Left renal pelvis (tissue), 4 donors: ENCODE results near the gene ATG12. TPM values are rescaled to one million over a fixed set of nuclear protein-coding genes. Genes with fewer than 3 reads are reported as not detected.
"Not testable (repeated sequence)": the region's sequence is repeated elsewhere in the genome, so short reads cannot be mapped to it uniquely, and the experiment has no call there.

Experiments
- DNase-seq, 4 donors: peaks; one replicate each; pipeline ENCODE4 v3.0.0-alpha.2; 2013; ENCODE audit warnings: low read depth in 4 of 4, low spot score in 3 of 4
- polyA plus RNA-seq, 4 donors: library from polyadenylated mRNA; unstranded; fragments of 120-200 nt; gene quantifications; one replicate each; pipeline ENCODE4 v1.2.1, GENCODE V29; 2013; ENCODE audit not compliant: insufficient read length in 4 of 4

The ATG12 gene
- polyA plus RNA-seq, 4 donors = 54.0 to 71.7 (median 58.6) TPM

GRCh38 chr5:115843444-115844130 lies 2.2 kb upstream of the ATG12 start:
- DNase-seq = no peak

GRCh38 chr5:115842952-115843351 lies 1.6 kb upstream of the ATG12 start:
- DNase-seq = no peak

- peak; percentile 35 to 61 (median 52) for DNase-seq
These were observed 947 bp upstream of the ATG12 start for GRCh38 chr5:115842089-115842935.

- no peak for DNase-seq
These were observed 492 bp downstream of the ATG12 start for GRCh38 chr5:115840873-115841272.

GRCh38 chr5:115838885-115839518 lies 2.4 kb downstream of the ATG12 start:
- DNase-seq = no peak

- no peak for DNase-seq
These were observed 5.9 kb downstream of the ATG12 start for GRCh38 chr5:115835481-115835880.

GRCh38 chr5:115831163-115831768 lies 10.1 kb downstream of the ATG12 start:
- DNase-seq = no peak

- no peak for DNase-seq
These were observed 11.5 kb downstream of the ATG12 start for GRCh38 chr5:115829913-115830312.

- DNase-seq = no peak
These were observed 15.4 kb downstream of the ATG12 start for GRCh38 chr5:115825948-115826347.

- not testable (repeated sequence) for DNase-seq
These were observed 16.4 kb downstream of the ATG12 start for GRCh38 chr5:115824983-115825382.

- DNase-seq = no peak
These were observed 20.5 kb downstream of the ATG12 start for GRCh38 chr5:115820846-115821245.

- DNase-seq = no peak
These were observed 22.5 kb downstream of the ATG12 start for GRCh38 chr5:115818821-115819220.

- no peak for DNase-seq
These were observed 24.0 kb downstream of the ATG12 start for GRCh38 chr5:115817386-115817785.

GRCh38 chr5:115816226-115817081 lies 24.9 kb downstream of the ATG12 start, which contains the start of gene CDO1:
Gene CDO1 (minus strand): TSS chr5:115816659. CDS start chr5:115816397, 262 bp downstream.
- peak in 3 of 4 donors; percentile 64 to 66 (median 65) for DNase-seq

- peak in 1 of 4 donors; percentile 16 for DNase-seq
These were observed 25.6 kb downstream of the ATG12 start for GRCh38 chr5:115815693-115816225.

- no peak for DNase-seq
These were observed 26.2 kb downstream of the ATG12 start for GRCh38 chr5:115815006-115815692.

- DNase-seq = no peak
These were observed 27.6 kb downstream of the ATG12 start for GRCh38 chr5:115813719-115814118.

- DNase-seq = no peak
These were observed 29.0 kb downstream of the ATG12 start for GRCh38 chr5:115812372-115812771.

GRCh38 chr5:115811406-115811805 lies 30.0 kb downstream of the ATG12 start:
- no peak for DNase-seq
